BE2C (cell line): Measurements from ENCODE around the gene METAP2.
"Not testable (repeated sequence)": the region's sequence is repeated elsewhere in the genome, so short reads cannot be mapped to it uniquely, and the experiment has no call there.

Experiments used
- DNase-seq: peaks from one replicate; pipeline ENCODE4 v3.0.0-alpha.2; 2020
- H3K27me3 ChIP-seq: fragments of 250-450 bp; sonication (Bioruptor Pico); 2 replicates; pipeline ENCODE4 v1.5.1; 2020; ENCODE audit warnings: mild to moderate bottlenecking
- H3K36me3 ChIP-seq: fragments of 250-450 bp; sonication (Bioruptor Pico); 2 replicates; pipeline ENCODE4 v1.5.1; 2020; ENCODE audit warnings: mild to moderate bottlenecking
- H3K4me1 ChIP-seq: fragments of 250-450 bp; sonication (Bioruptor Pico); 2 replicates; pipeline ENCODE4 v1.5.1; 2020
- H3K4me3 ChIP-seq: 2 replicates; pipeline ENCODE4 v1.5.1; 2011; ENCODE audit warnings: low read depth, low read length
- H3K9me3 ChIP-seq: fragments of 250-450 bp; sonication (Bioruptor Pico); 2 replicates; pipeline ENCODE4 v1.5.1; 2020
- TF ChIP-seq, protein P1 (sequence below): IDR thresholded peaks from 2 replicates; pipeline ENCODE4 v1.5.1; 2012; ENCODE audit warnings: mild to moderate bottlenecking, low read depth, low read length

The METAP2 gene

GRCh38 chr12:95481072-95481471 lies 7.1 kb downstream of the METAP2 start:
- no peak for DNase-seq
- H3K9me3 ChIP-seq = no peaks in the 10 kb centered on the region
- peaks cover 55% of the 10 kb centered on the region for H3K36me3 ChIP-seq
- H3K27me3 ChIP-seq = no peaks in the 10 kb centered on the region
- H3K4me1 ChIP-seq = no peaks in the 10 kb centered on the region
- TF ChIP-seq, protein P1, sequence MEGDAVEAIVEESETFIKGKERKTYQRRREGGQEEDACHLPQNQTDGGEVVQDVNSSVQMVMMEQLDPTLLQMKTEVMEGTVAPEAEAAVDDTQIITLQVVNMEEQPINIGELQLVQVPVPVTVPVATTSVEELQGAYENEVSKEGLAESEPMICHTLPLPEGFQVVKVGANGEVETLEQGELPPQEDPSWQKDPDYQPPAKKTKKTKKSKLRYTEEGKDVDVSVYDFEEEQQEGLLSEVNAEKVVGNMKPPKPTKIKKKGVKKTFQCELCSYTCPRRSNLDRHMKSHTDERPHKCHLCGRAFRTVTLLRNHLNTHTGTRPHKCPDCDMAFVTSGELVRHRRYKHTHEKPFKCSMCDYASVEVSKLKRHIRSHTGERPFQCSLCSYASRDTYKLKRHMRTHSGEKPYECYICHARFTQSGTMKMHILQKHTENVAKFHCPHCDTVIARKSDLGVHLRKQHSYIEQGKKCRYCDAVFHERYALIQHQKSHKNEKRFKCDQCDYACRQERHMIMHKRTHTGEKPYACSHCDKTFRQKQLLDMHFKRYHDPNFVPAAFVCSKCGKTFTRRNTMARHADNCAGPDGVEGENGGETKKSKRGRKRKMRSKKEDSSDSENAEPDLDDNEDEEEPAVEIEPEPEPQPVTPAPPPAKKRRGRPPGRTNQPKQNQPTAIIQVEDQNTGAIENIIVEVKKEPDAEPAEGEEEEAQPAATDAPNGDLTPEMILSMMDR = no peak
- H3K4me3 ChIP-seq = no peak overlapping the region

GRCh38 chr12:95481888-95482287 lies 7.9 kb downstream of the METAP2 start:
- Histone ChIP-seq H3K4me1 (no peaks in the 10 kb centered on the region), H3K9me3 (no peaks in the 10 kb centered on the region), H3K36me3 (peaks cover 55% of the 10 kb centered on the region), H3K4me3 (no peak overlapping the region), H3K27me3 (no peaks in the 10 kb centered on the region)
- DNase-seq = no peak
- TF ChIP-seq, protein P1 = no peak

GRCh38 chr12:95482564-95482963 lies 8.6 kb downstream of the METAP2 start:
- DNase-seq, H3K27me3 ChIP-seq, H3K9me3 ChIP-seq, H3K4me3 ChIP-seq, H3K4me1 ChIP-seq: not testable (repeated sequence)
- H3K36me3 ChIP-seq = peaks cover 54% of the 10 kb centered on the region

GRCh38 chr12:95484524-95484923 lies 10.6 kb downstream of the METAP2 start:
- Histone ChIP-seq H3K4me1 (no peaks in the 10 kb centered on the region), H3K27me3 (no peaks in the 10 kb centered on the region), H3K9me3 (no peaks in the 10 kb centered on the region), H3K4me3 (no peak overlapping the region), H3K36me3 (peaks cover 51% of the 10 kb centered on the region)
- no peak for DNase-seq
- TF ChIP-seq, protein P1 = no peak

DNA sequence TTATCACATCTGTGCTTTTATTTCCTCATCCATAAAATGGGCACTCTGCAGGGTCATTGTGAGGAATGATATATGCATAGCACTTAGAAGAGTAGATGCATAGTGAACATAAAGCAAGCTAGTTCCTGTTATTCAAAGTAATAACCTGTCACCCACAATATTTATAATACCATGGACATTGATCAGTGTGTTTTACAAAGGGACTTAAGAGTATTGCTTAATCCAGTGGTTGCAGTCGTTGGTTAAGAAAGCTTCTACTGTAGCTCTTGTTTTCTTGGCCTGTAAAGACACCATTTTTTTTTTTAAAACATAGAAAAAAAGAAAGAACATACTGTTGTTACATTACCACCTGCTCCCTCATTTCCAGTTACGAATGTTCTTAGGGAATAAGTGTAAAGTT lies 13.1 kb downstream of the METAP2 start:
- Histone ChIP-seq H3K4me1 (no peaks in the 10 kb centered on the region), H3K9me3 (no peaks in the 10 kb centered on the region; the same call in 1 of the 2 replicates), H3K36me3 (peaks cover 56% of the 10 kb centered on the region), H3K27me3 (no peaks in the 10 kb centered on the region), H3K4me3 (no peak overlapping the region)
- TF ChIP-seq, protein P1 = no peak
- no peak for DNase-seq

- TF ChIP-seq, protein P1 = no peak
- Histone ChIP-seq H3K27me3 (no peaks in the 10 kb centered on the region), H3K36me3 (peaks cover 73% of the 10 kb centered on the region), H3K9me3 (no peaks in the 10 kb centered on the region; the same call in 1 of the 2 replicates), H3K4me3 (no peak overlapping the region), H3K4me1 (no peaks in the 10 kb centered on the region)
- DNase-seq = no peak
Measured at GRCh38 chr12:95492462-95492861, 18.5 kb downstream of the METAP2 start.

- Histone ChIP-seq H3K27me3 (no peaks in the 10 kb centered on the region), H3K36me3 (peaks cover 73% of the 10 kb centered on the region)
- TF ChIP-seq, protein P1 = no peak
Measured at GRCh38 chr12:95494888-95495287, 20.9 kb downstream of the METAP2 start.

More at GRCh38 chr12:95494888-95495287, 20.9 kb downstream of the METAP2 start:
- DNase-seq = no peak
- H3K9me3 ChIP-seq = no peaks in the 10 kb centered on the region; the same call in 1 of the 2 replicates
- no peaks in the 10 kb centered on the region for H3K4me1 ChIP-seq
- no peak overlapping the region for H3K4me3 ChIP-seq
